GM19043 (cell line): ENCODE data around the gene COL11A2.

Experiments
- ATAC-seq: cut with Tn5 transposase; IDR thresholded peaks from one replicate; pipeline ENCODE4 v1.9.1; 2021; ENCODE audit warnings: low read depth; ENCODE audit not compliant: unreplicated experiment

The COL11A2 gene

GRCh38 chr6:33206864-33207551 lies 14.7 kb upstream of the COL11A2 start:
- no peak for ATAC-seq

GRCh38 chr6:33206027-33206863 lies 14.0 kb upstream of the COL11A2 start:
- no peak for ATAC-seq

- no peak for ATAC-seq
Measured at GRCh38 chr6:33205191-33206026, 13.1 kb upstream of the COL11A2 start.

- ATAC-seq = peak; percentile 46
Measured at GRCh38 chr6:33204415-33205190, 12.3 kb upstream of the COL11A2 start, which contains the start of gene HSD17B8. TSS of gene HSD17B8 (plus strand) at chr6:33204655. CDS start at chr6:33204669, 14 bp downstream.

GRCh38 chr6:33204165-33204414 lies 11.8 kb upstream of the COL11A2 start:
- no peak for ATAC-seq

GRCh38 chr6:33203443-33204164 lies 11.3 kb upstream of the COL11A2 start:
- no peak for ATAC-seq

GRCh38 chr6:33202799-33203198 lies 10.5 kb upstream of the COL11A2 start:
- ATAC-seq = no peak

- ATAC-seq = no peak
Measured at GRCh38 chr6:33201935-33202334, 9.7 kb upstream of the COL11A2 start.

- no peak for ATAC-seq
Measured at GRCh38 chr6:33201147-33201545, 8.9 kb upstream of the COL11A2 start.

- ATAC-seq = peak; percentile 45
Measured at GRCh38 chr6:33200219-33201146, 8.2 kb upstream of the COL11A2 start, which contains the start of the genes RXRB and SLC39A7. TSS of gene RXRB (minus strand) at chr6:33200665. CDS start at chr6:33200476, 189 bp downstream. TSS of gene SLC39A7 (plus strand) at chr6:33200867. CDS start at chr6:33201246, 379 bp downstream.

- ATAC-seq = peak; percentile 9
Measured at GRCh38 chr6:33199687-33200218, 7.5 kb upstream of the COL11A2 start.

- ATAC-seq = no peak
Measured at GRCh38 chr6:33198853-33199436, 6.7 kb upstream of the COL11A2 start.

- no peak for ATAC-seq
Measured at GRCh38 chr6:33198159-33198852, 6.0 kb upstream of the COL11A2 start.

- no peak for ATAC-seq
Measured at GRCh38 chr6:33197431-33198048, 5.3 kb upstream of the COL11A2 start.

- no peak for ATAC-seq
Measured at GRCh38 chr6:33195304-33196165, 3.3 kb upstream of the COL11A2 start.

GRCh38 chr6:33194431-33194979 lies 2.2 kb upstream of the COL11A2 start:
- ATAC-seq = no peak
